Panc1 (cell line): ENCODE data around the gene NPAS2. TPM values are rescaled to one million over a fixed set of nuclear protein-coding genes. Genes with fewer than 3 reads are reported as not detected.
A peak's percentile ranks its signal among the peaks of the same experiment; 100 is the strongest.

Experiments
- ATAC-seq: fragments of 200-7000 bp; cut with Tn5 transposase; 2 replicates; pipeline ENCODE4 v1.9.1; 2020; ENCODE audit warnings: mild to moderate bottlenecking, moderate library complexity
- BruUV-seq: library from RNA; stranded (reverse); fragments of 400-500 nt; replicated peaks from 2 replicates; lab custom pipeline; 2021; lab: Mats Ljungman, UMichigan
- CTCF ChIA-PET: fragments of 300-600 bp; sonication (Branson Sonifier 250); formaldehyde crosslinking; loops from one replicate; lab custom pipeline; 2022; ENCODE audit warnings: antibody characterized with exemption; lab: Charles Lee
- POLR2A ChIA-PET: fragments of 300-600 bp; sonication (Branson Sonifier 250); formaldehyde crosslinking; loops from one replicate; lab custom pipeline; 2022; ENCODE audit warnings: antibody characterized with exemption; lab: Charles Lee
- DNase-seq: peaks from one replicate; pipeline ENCODE4 v3.0.0-alpha.2; 2010; ENCODE audit warnings: low read depth, low spot score
- H3K27ac ChIP-seq: 2 replicates; pipeline ENCODE4 v1.5.1; 2011; ENCODE audit warnings: mild to moderate bottlenecking, low read length, inconsistent platforms
- H3K27me3 ChIP-seq: fragments of 200-500 bp; sonication (Bioruptor generic); 2 replicates; pipeline ENCODE4 v1.6.0; 2014; ENCODE audit warnings: low read length, inconsistent platforms; ENCODE audit not compliant: control insufficient read depth, insufficient read depth
- H3K36me3 ChIP-seq: fragments of 200-500 bp; sonication (Bioruptor generic); 2 replicates; pipeline ENCODE4 v1.5.1; 2014; ENCODE audit warnings: inconsistent platforms, mild to moderate bottlenecking, low read length, moderate library complexity; ENCODE audit not compliant: control insufficient read depth, insufficient read depth
- H3K4me1 ChIP-seq: 2 replicates; pipeline ENCODE4 v1.5.1; 2011; ENCODE audit warnings: inconsistent platforms, mild to moderate bottlenecking, low read length, moderate library complexity; ENCODE audit not compliant: control insufficient read depth, insufficient read depth
- H3K4me3 ChIP-seq, 2 experiments: 2 replicates each; pipeline ENCODE4 v1.5.1; 2011 to 2012; ENCODE audit warnings: low read depth in 2 of 2, low read length in 2 of 2, mild to moderate bottlenecking in 2 of 2, inconsistent platforms in 1 of 2, moderate library complexity in 1 of 2
- H3K9me3 ChIP-seq: fragments of 200-500 bp; sonication (Bioruptor generic); 2 replicates; pipeline ENCODE4 v1.5.1; 2014; ENCODE audit warnings: low read depth, mild to moderate bottlenecking, inconsistent platforms, low read length, moderate library complexity; ENCODE audit not compliant: control insufficient read depth, insufficient read depth
- CTCF ChIP-seq: fragments of 450-650 bp; IDR thresholded peaks from 2 replicates; pipeline ENCODE4 v1.5.1; 2017; ENCODE audit warnings: mild to moderate bottlenecking
- POLR2AphosphoS5 ChIP-seq: IDR thresholded peaks from 2 replicates; pipeline ENCODE4 v1.6.1; 2012; ENCODE audit warnings: mild to moderate bottlenecking, low read depth, low read length, moderate library complexity
- REST ChIP-seq, 2 experiments: IDR thresholded peaks; 2 replicates each; pipeline ENCODE4 v1.6.1; 2011 to 2012; ENCODE audit warnings: low read depth in 2 of 2, control low read depth in 1 of 2, low read length in 1 of 2, mild to moderate bottlenecking in 1 of 2, moderate library complexity in 1 of 2; ENCODE audit not compliant: insufficient read depth in 1 of 2
- SIN3A ChIP-seq: IDR thresholded peaks from 2 replicates; pipeline ENCODE4 v1.6.1; 2012; ENCODE audit warnings: low read depth, mild to moderate bottlenecking, low read length, moderate library complexity, borderline replicate concordance; ENCODE audit not compliant: insufficient read depth
- TCF7L2 ChIP-seq: IDR thresholded peaks from 2 replicates; pipeline ENCODE4 v1.6.1; 2011; ENCODE audit warnings: mild to moderate bottlenecking, low read depth, low read length, inconsistent platforms
- in situ Hi-C: cut with HindIII; loops from 2 replicates; pipeline ENCODE4 v1.10.0; 2016; ENCODE audit warnings: low sequenced_read_pairs, low pct_unique_long_range_greater_than_20kb
- intact Hi-C: fragments of 100-400 bp; cut with micrococcal nuclease; formaldehyde crosslinking; loops from one replicate; pipeline ENCODE4 v1.10.0; 2022; ENCODE audit not compliant: unreplicated experiment
- total RNA-seq: library from RNA; stranded (reverse); gene quantifications from one replicate; pipeline ENCODE4 v1.2.1, GENCODE V29; 2021; ENCODE audit not compliant: unreplicated experiment

NPAS2 gene
- total RNA-seq, 1 experiment from 2014 or later = 72.8 TPM

GRCh38 chr2:100845141-100845991, 25.4 kb downstream of the NPAS2 start:
- no peak overlapping the region for H3K4me3 ChIP-seq
- ChIA-PET CTCF (no interaction called here), POLR2A (no interaction called here)
- H3K27me3 ChIP-seq = no peaks in the 10 kb centered on the region
- TF ChIP-seq CTCF = no peak
- TF ChIP-seq REST (IDR thresholded peaks at IDR 0.05; ENCODE audit: insufficient read depth in 1 of 2, low read depth in 2 of 2, low read length in 1 of 2) = no peak
- TF ChIP-seq SIN3A = no peak
- no peak for TF ChIP-seq POLR2AphosphoS5
- no peak for TF ChIP-seq TCF7L2
- H3K36me3 ChIP-seq = no peaks in the 10 kb centered on the region
- in situ Hi-C loops (no loop called here), intact Hi-C loops (no loop called here)
- no peak for DNase-seq
- peaks cover 15% of the 10 kb centered on the region for H3K4me1 ChIP-seq
- no TSS peak for BruUV-seq
- no peaks in the 10 kb centered on the region for H3K9me3 ChIP-seq
- H3K27ac ChIP-seq = no peak overlapping the region; the same call in 1 of the 2 replicates
- peak; percentile 69 for ATAC-seq

GRCh38 chr2:100846716-100847115, 26.8 kb downstream of the NPAS2 start:
- intact Hi-C loops (no loop called here), in situ Hi-C loops (no loop called here)
- Histone ChIP-seq H3K9me3 (no peaks in the 10 kb centered on the region), H3K27ac (no peak overlapping the region), H3K4me1 (peaks cover 15% of the 10 kb centered on the region), H3K27me3 (no peaks in the 10 kb centered on the region), H3K4me3 (no peak overlapping the region), H3K36me3 (no peaks in the 10 kb centered on the region)
- ATAC-seq (no peak), DNase-seq (no peak)
- BruUV-seq = TSS peak; percentile 11
- ChIA-PET POLR2A (no interaction called here), CTCF (no interaction called here)
- TF ChIP-seq TCF7L2 (no peak), REST (IDR thresholded peaks at IDR 0.05; ENCODE audit: insufficient read depth in 1 of 2, low read depth in 2 of 2, low read length in 1 of 2) (no peak), CTCF (no peak), SIN3A (no peak), POLR2AphosphoS5 (no peak)
